COLO668 (cell line): ENCODE data around the gene FANCI.

Source experiments
- DNase-seq: peaks from one replicate; lab custom pipeline; 2025; ENCODE audit not compliant: unreplicated experiment; lab: John Stamatoyannopoulos, UW

The FANCI gene

GRCh38 chr15:89330881-89331595 lies 87.3 kb downstream of the FANCI start:
- no peak for DNase-seq

- DNase-seq = peak; percentile 7
These were observed 88.7 kb downstream of the FANCI start for GRCh38 chr15:89332446-89332845.

DNA sequence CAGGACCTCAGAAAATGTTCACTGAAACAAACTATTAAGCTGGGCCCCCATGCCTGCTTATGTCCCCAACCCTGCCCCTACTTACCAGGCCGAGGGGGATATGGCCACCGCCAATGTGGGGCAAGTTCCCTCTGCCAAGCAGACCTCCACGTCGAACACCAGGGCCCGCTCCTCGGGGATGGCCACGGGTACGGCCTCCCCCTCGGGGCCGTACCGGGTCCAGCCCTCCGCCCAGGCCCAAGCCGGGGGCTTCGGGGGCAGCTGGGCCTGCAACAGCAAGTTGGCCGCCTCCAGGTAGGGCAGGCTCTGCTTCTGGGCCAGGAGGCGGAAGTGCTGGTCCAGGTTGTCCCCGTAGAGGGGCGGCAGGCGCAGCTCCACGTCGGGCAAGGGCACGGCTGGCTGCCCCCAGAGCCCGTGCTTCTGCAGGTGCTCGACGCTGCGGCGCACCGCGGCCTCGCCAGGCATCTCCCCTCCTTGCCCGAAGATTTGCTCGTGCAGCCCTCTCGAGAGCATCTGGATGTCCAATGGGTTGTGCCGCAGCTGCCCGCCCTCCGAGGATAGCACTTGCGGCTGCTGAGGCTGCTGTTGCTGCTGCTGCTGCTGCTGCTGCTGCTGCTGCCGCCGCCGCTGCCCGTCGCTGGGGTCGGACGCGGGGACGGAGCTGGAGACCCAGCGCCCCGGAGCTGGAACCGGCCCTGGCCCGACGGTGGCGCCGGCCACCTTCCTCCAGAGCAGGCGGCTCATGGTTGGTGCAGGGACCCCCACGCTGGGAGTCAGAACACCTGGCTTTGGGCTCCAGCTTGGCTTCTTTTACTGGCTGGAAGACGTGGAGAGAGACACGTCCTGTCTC lies 89.5 kb downstream of the FANCI start:
- DNase-seq = no peak

DNA sequence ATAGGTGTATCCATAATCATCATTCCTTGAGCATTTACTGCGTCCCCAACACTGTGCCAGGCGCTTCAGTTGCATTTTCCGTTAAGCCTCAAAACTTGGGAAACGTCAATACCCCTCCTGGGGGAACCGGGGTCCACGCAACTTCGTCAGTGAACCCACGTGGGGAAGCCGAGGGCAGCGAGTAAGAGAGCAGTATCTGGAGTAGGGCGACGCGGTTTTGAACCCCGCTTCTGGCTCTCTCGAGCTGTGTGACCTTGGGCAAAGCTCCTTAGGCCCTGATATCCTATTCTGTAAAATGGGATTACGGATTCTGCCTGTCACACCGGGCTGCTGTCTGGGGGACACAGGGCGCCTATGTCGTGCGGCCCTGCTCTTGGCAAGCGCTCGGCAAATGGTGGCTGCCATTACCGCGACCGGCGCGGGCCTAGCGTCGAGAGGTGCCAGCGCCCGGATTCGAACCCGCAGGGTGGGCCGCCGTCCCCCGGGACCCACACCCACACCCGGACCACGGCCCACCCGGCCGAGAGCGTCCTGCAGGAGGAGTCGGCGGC lies 90.3 kb downstream of the FANCI start:
- no peak for DNase-seq

GRCh38 chr15:89334510-89335297 lies 90.9 kb downstream of the FANCI start, which contains the start of gene POLG:
TSS of gene POLG (minus strand) at chr15:89334824. CDS start at chr15:89333754, 1,070 bp downstream.
- peak; percentile 97 for DNase-seq

DNA sequence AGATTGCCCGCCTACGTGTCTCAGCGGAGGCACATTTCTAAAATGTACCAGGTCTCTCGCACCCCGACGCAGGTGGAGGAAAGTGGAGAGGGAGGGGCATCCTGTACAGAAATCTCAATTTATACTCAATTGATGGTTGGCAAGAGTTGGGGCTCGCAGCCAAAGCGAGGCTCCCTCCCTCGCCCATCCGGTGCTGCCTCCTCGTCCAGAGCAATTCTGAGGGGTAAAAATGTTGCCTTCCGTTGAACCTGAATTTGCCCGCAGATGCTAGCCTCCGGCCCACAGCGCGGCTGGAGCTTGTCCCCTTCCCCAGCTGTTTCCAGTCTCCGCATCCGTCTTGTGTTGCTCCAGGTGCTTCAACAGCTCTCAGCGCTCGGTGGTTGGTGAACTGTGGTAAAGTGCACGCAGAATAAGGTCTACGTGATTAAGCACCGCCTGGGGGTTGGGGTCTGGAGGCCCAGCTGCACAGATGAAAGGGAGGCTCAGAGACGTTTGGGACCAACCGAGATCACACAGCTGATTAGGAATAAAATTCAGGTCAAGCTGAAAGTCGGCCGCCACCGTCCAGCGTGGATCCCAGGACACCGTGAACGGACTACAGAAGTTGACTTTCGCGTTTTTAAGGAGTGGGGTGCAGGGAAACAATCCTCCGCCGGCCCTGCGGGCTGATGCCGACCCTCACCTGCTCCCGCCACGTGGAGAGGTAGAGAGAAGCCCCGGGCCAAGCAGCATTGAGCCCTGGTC lies 91.7 kb downstream of the FANCI start:
- DNase-seq = peak; percentile 61

DNA sequence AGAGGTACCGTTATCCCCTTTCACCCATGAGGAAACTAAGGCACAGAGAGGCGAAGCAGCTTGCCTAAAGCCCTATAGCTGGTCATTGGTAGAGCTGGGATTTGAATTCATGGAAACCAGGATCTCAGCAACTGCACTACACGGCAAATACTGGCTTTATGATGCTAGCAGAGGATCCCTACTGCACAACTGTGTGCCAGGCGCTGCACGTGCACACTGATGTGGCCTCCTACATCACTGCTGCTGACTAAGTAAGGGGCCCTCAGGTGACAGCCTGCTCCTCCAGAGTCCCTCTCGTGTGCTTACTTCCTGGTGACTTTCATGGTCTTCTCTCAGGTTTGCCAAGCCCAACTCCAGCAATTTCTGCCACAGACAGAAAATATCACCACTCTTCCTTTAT lies 94.3 kb downstream of the FANCI start:
- DNase-seq = no peak

DNA sequence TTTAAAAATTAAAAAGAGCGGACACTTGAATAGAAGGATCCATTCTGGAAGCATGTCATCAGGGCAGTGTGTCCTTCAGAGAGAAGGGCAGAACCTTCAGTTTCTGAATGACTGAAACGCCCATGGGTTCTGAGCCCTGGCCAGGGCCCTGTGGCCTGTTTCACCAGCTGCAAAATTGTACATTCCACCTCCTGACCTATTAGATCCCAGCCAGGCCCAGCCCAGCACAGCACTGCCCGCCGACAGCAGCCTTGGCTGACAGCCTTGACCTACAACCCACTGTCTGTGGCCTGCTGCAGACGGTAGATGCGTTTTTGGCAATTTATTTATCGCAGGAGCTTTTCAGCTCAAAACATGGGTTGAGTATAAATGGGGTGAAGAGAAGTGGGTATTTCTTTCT lies 96.8 kb downstream of the FANCI start:
- no peak for DNase-seq

DNA sequence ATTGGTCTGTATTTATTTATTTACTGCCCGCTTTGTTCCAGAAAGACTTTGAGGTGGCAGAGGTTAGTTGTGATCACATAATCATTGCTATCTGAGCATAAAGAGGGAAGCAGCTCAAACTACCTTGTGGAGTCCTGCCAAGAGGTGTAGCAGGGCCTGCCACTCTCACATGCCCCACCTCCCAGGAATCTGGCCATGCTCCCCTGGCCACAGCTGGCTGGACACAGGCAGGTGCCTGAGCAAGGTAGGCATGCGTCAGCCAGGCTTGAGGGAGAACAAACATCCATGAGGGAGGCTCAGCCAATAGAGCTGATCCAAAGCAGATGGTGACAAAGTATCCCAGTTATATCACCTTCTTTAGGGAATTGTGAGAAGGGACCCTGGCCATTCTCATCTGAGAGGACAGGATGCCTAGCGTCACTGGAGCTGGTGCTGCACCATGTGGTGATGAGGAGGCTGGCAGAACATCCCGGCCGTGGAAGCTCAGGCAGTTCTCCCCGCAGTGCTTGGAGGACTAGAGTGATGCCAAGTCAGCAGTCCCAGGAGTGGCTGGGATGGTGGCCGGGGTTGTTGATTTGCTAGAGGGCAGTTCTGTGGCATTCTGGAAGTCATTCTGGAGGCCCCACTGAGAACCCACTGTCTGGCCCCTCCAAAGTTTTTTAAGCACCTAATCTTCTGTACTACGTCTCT lies 97.7 kb downstream of the FANCI start:
- peak; percentile 74 for DNase-seq

DNA sequence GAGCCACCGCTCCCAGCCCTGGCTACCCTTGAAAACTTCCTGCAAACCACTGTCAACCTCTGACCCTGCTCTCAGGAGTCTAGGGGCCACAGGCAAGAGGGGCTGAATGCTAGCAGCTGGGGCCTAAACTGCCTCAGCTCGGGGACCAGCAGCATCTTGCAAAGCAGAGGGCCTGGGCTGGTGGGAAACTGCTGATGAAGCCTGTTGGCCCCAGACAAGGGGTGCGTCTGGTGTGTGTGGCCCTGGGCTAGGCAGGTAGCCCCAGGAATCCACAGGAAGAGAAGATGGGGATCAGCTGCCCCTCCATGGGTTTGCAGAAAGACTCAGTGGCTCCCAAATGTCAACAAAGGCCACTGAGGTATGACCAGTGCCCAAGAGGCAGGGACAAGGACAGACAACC lies 99.1 kb downstream of the FANCI start:
- no peak for DNase-seq

DNA sequence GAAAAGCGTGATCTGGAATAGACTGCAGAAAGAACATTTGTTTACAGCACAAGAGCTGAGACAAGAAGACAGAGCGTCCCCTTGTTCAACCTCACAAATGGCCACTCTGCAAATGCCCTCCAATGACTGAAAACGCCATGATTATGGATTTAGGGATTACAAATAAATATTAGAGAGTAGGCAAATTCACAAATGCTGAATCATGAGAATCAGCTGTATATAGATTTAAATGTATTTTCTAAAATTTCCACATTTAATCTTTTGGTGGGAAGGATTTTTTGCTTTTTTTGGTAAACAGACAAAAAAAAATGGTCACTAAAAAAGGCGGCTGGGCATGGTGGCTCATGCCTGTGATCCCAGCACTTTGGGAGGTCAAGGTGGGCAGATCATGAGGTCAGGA lies 101.5 kb downstream of the FANCI start:
- no peak for DNase-seq

GRCh38 chr15:89346516-89347231 lies 102.9 kb downstream of the FANCI start:
- no peak for DNase-seq

DNA sequence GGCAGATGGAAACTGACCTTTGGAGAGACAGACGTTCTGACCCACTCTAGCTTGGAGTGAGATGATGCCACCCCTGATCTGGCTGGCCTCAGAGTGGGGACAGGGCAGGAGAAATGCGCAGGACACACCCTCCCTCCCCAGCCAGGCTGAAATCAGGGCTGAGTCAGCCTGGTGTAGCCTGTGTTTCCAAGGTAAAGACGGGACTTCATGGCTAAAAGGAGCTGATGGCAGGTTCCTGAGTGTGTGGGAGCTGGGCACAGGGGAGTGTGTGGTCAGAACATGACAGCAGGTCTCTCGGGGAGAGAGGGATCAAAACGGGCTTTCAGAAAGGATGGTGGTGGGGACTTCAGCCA lies 105.4 kb downstream of the FANCI start:
- DNase-seq = no peak

DNA sequence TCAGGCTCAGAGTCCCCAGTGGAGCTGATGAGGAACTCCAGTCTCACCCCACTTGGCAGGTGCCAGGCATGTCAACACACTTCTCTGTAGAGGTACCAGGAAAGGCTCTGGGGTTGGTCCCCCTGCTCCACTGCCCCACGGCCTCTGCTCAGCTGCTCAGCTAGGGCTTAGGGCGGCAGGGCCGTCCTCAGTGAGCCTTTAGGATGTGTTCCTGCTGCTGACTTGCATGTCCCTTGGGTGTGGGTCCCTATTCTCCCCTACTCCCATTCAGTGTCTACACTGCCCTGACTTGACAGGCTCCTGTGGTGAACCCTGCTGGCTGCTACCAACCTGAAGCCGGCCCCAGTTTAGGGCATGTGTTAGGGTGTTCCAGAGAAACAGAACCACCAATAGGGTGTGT lies 108.7 kb downstream of the FANCI start:
- DNase-seq = no peak

GRCh38 chr15:89353991-89354390 lies 110.2 kb downstream of the FANCI start:
- DNase-seq = no peak

DNA sequence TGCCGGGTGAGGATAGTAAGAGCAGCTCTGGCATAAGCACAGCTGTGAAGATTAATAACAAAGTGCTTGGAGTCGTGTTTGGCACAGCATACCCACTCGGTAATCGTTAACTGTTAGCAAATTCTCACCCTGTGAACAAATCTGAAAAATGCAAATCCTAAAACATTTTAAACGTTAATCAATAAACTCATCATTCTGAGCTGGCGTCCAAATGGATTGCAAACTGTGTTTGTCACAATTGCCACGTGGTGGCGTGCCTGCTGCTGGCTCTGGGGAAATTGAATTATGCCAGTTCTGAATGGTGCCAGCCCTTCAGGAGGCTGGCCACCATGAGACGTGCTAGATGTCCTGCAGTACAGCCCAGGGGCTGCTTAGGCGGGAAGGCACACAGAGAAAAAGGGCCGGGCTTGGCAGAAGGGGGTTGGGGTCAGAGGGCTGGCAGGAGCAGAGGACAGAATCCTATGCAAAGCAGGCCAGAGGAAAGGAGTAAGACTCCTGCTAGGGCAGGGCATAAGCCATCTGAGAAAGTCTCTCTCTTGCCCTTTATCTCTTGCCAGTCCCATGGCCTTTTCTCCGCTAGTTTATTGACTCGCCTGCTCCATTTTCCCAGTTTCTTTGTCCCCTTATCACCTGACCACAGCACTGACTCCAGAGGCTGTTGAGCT lies 113.0 kb downstream of the FANCI start:
- DNase-seq = peak; percentile 49

DNA sequence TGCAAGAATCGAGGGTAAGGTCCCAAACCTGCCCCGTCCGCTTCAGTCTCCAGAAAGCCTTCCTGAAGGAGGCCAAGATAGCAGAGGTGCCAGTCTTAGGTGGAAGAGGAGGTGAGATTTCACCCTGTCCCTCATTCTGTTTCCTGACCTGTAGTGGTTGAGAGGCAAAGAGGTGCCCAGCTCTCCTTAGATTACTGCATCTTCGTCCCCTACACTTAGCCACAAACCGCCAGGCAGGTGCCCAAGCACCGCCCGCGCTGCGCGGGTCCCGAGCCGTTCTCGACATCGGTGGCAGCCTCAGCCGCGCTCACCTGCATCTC lies 114.6 kb downstream of the FANCI start:
- no peak for DNase-seq

- DNase-seq = peak; percentile 80
These were observed 115.1 kb downstream of the FANCI start for GRCh38 chr15:89358755-89359439.
